A673 (cell line): ENCODE data around the gene SDF4. TPM values are rescaled to one million over a fixed set of nuclear protein-coding genes. Genes with fewer than 3 reads are reported as not detected.

Experiments used
- BruUV-seq: library from RNA; stranded (reverse); fragments of 400-500 nt; replicated peaks from 2 replicates; lab custom pipeline; 2021; lab: Mats Ljungman, UMichigan
- CTCF ChIA-PET: fragments of 300-600 bp; sonication (Branson Sonifier 250); formaldehyde crosslinking; loops from one replicate; lab custom pipeline; 2022; ENCODE audit warnings: antibody characterized with exemption; lab: Charles Lee
- POLR2A ChIA-PET: fragments of 300-600 bp; sonication (Branson Sonifier 250); formaldehyde crosslinking; loops from one replicate; lab custom pipeline; 2022; ENCODE audit warnings: antibody characterized with exemption; ENCODE audit not compliant: low non-redundant PET; lab: Charles Lee
- DNase-seq: peaks from one replicate; pipeline ENCODE4 v3.0.0-alpha.2; 2015; ENCODE audit warnings: low spot score
- H3K27ac ChIP-seq: fragments of 200-600 bp; sonication (generic); 2 replicates; pipeline ENCODE4 v1.5.1; 2016; ENCODE audit warnings: mixed run types, low read depth, mild to moderate bottlenecking, mixed read lengths, antibody characterized with exemption, low read length; ENCODE audit not compliant: poor library complexity, severe bottlenecking
- H3K27me3 ChIP-seq: fragments of 200-600 bp; sonication (generic); replicated peaks from 2 replicates; pipeline ENCODE4 v1.6.1; 2017; ENCODE audit warnings: mixed run types, low read depth, mild to moderate bottlenecking, mixed read lengths, antibody characterized with exemption, low read length; ENCODE audit not compliant: insufficient read depth, poor library complexity
- H3K36me3 ChIP-seq: fragments of 200-600 bp; sonication (generic); 2 replicates; pipeline ENCODE4 v1.6.1; 2016; ENCODE audit warnings: mixed run types, mild to moderate bottlenecking, mixed read lengths, antibody characterized with exemption, low read length; ENCODE audit not compliant: insufficient read depth, poor library complexity, severe bottlenecking
- H3K4me1 ChIP-seq: fragments of 200-600 bp; sonication (generic); 2 replicates; pipeline ENCODE4 v1.6.1; 2017; ENCODE audit warnings: mixed run types, mild to moderate bottlenecking, mixed read lengths, antibody characterized with exemption, low read length; ENCODE audit not compliant: insufficient read depth, poor library complexity, severe bottlenecking
- H3K4me3 ChIP-seq: fragments of 200-600 bp; sonication (generic); 2 replicates; pipeline ENCODE4 v1.5.1; 2016; ENCODE audit warnings: low read depth, mixed run types, mild to moderate bottlenecking, mixed read lengths, low read length; ENCODE audit not compliant: poor library complexity, severe bottlenecking
- H3K9me3 ChIP-seq: fragments of 200-600 bp; sonication (generic); 2 replicates; pipeline ENCODE4 v1.6.1; 2016; ENCODE audit warnings: mixed run types, low read depth, mild to moderate bottlenecking, mixed read lengths, antibody characterized with exemption, low read length; ENCODE audit not compliant: poor library complexity, severe bottlenecking
- EZH2 ChIP-seq: fragments of 200-600 bp; sonication (generic); IDR thresholded peaks from 2 replicates; pipeline ENCODE4 v1.6.1; 2017; ENCODE audit warnings: borderline replicate concordance, low read depth, mild to moderate bottlenecking, mixed read lengths, antibody characterized with exemption, low read length; ENCODE audit not compliant: poor library complexity, severe bottlenecking
- intact Hi-C: fragments of 100-400 bp; cut with micrococcal nuclease; formaldehyde crosslinking; loops from one replicate; pipeline ENCODE4 v1.10.0; 2022; ENCODE audit not compliant: unreplicated experiment
- total RNA-seq: library from RNA; stranded (reverse); gene quantifications from 2 replicates; pipeline ENCODE4 v1.2.3, GENCODE V29; 2021
- TF ChIP-seq, protein P1 (sequence below): fragments of 300-800, 200-600 bp; sonication (generic); conservative IDR thresholded peaks from 2 replicates; pipeline ENCODE4 v1.5.1; 2017; ENCODE audit warnings: low read depth, mild to moderate bottlenecking, antibody characterized with exemption, low read length, moderate library complexity, mixed read lengths

Gene SDF4
- total RNA-seq, 1 experiment from 2014 or later, result 133 TPM

DNA sequence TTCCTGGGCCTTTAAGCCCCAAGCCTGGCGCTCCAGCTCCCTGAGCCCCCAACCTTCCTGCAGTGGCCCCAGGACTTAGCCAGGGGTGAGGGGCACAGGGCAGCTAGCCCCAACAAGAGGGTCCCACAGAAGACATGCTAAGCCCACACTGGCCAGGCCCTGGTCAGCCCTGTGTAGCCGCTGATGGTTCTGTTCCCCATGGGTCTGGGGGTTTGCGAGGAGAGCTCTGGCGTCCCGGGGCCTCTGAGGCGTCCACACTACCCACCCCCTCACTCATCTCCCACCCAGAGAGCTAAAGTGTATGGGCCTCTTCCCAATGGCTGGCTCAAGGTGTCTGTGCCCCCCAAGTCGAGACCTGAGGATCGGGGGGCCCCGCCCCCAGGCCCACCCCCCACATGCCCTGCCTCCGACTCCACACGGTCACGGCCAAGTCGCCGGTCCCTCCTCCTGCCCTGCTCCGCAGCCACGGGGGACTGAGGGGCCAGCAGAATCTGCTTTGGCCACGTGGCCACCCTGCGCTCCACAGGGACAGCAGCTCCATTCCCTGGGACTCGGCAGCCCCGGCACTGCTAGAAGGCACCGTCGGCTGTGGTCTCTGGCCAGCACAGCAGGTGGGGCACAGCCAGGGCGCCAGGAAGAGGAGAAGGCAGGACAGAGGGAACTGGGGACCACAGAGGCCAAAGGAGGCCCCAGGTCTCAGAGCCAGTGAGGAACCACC is 33.2 kb downstream of the SDF4 start:
- ChIA-PET POLR2A (no interaction called here), CTCF (interaction anchor here (0.6 kb wide), 1 partner anchor 93 kb away, joined by 3 read pairs; no protein-coding TSS in a partner anchor)
- intact Hi-C loops, result no loop called here

DNA sequence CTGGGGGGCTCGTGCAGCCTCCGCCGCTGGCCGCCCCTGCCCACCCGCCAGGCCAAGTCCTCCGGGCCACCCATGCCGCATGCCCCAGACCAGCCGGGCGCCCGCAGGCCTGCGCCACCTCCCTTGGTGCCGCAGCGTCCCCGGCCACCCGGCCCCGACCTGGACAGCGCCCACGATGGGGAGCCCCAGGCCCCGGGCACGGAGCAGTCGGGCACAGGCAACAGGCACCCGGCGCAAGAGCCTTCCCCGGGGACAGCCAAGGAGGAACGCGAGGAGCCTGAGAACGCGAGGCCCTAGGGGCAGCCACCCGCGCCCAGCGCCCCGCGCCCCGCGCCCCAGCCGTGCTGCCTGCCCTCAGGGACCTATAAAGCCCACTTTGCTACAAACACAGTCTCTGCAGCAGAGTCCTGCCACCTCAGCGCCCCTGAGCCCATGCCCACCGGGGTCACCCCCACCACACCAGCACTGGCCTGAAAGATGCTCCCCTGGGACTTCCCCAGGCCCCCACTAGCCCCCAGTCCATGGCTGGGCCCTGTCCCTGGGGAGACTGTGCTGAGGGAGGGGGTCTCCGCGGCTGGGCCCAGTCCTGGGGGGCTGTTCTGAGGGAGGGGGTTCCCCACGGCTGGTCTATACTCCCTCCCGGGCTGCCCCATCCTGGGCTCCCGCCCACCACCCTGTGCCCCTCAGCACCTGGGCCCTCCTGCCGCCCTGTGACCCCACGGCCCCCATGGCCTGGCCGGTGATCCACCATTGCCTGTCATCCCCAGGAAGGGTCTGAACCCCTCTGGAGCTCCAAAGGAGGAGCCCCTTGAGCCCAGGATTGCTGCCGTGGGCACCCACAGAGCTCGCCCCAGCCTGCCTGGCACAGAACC is 34.0 kb downstream of the SDF4 start:
- Histone ChIP-seq H3K27ac (no peak overlapping the region), H3K9me3 (no peaks in the 10 kb centered on the region), H3K27me3 (no peaks in the 10 kb centered on the region), H3K4me1 (no peaks in the 10 kb centered on the region), H3K36me3 (no peaks in the 10 kb centered on the region), H3K4me3 (no peak overlapping the region)
- ChIA-PET POLR2A (no interaction called here), CTCF (no interaction called here)
- BruUV-seq, result no TSS peak
- DNase-seq, result no peak
- intact Hi-C loops, result no loop called here
- TF ChIP-seq EZH2, result no peak
- TF ChIP-seq, protein P1, sequence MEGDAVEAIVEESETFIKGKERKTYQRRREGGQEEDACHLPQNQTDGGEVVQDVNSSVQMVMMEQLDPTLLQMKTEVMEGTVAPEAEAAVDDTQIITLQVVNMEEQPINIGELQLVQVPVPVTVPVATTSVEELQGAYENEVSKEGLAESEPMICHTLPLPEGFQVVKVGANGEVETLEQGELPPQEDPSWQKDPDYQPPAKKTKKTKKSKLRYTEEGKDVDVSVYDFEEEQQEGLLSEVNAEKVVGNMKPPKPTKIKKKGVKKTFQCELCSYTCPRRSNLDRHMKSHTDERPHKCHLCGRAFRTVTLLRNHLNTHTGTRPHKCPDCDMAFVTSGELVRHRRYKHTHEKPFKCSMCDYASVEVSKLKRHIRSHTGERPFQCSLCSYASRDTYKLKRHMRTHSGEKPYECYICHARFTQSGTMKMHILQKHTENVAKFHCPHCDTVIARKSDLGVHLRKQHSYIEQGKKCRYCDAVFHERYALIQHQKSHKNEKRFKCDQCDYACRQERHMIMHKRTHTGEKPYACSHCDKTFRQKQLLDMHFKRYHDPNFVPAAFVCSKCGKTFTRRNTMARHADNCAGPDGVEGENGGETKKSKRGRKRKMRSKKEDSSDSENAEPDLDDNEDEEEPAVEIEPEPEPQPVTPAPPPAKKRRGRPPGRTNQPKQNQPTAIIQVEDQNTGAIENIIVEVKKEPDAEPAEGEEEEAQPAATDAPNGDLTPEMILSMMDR, result no peak

More for the DNA sequence above, 33.2 kb downstream of the SDF4 start:
- no peak overlapping the region for H3K4me3 ChIP-seq
- no peak for TF ChIP-seq EZH2
- TF ChIP-seq, protein P1, result no peak
- H3K36me3 ChIP-seq, result no peaks in the 10 kb centered on the region
- H3K27me3 ChIP-seq, result no peaks in the 10 kb centered on the region
- no peaks in the 10 kb centered on the region for H3K9me3 ChIP-seq
- BruUV-seq, result no TSS peak
- no peak for DNase-seq
- H3K4me1 ChIP-seq, result no peaks in the 10 kb centered on the region
- no peak overlapping the region for H3K27ac ChIP-seq

DNA sequence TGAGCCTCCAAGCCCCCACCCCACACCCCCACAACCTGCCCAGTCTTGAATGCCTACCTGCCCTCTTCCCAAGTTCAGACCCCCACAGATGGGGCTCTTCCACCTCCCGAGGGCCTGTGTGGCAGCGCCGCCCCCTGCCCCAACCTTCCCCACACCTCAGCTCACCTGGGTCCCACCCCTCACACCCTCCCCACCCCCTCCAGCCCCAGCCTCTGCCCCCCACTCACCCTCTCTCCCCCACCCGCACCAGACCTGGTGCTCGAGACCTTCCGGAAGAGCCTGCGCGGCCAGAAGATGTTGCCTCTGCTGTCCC is 34.7 kb downstream of the SDF4 start:
- CTCF ChIA-PET, result no interaction called here
- TF ChIP-seq EZH2, result no peak
- TF ChIP-seq, protein P1, result no peak
- POLR2A ChIA-PET, result no interaction called here
- no peak overlapping the region for H3K4me3 ChIP-seq
- no peak for DNase-seq
- H3K36me3 ChIP-seq, result no peaks in the 10 kb centered on the region
- no TSS peak for BruUV-seq
- no peaks in the 10 kb centered on the region for H3K4me1 ChIP-seq
- no peaks in the 10 kb centered on the region for H3K27me3 ChIP-seq
- intact Hi-C loops, result no loop called here
- no peak overlapping the region for H3K27ac ChIP-seq
- no peaks in the 10 kb centered on the region for H3K9me3 ChIP-seq
